ENCODE data around the gene PCSK9. TPM values are rescaled to one million over a fixed set of nuclear protein-coding genes. Genes with fewer than 3 reads are reported as not detected.
"Not testable (repeated sequence)": the region's sequence is repeated elsewhere in the genome, so short reads cannot be mapped to it uniquely, and the experiment has no call there.

The PCSK9 gene
- total and polyA plus RNA-seq, 9 of the 15 experiments (the other 6 are each of a cell fraction or from before 2014, with no cell fraction given) = 3.2 to 58.6 (median 24.7) TPM

GRCh38 chr1:55107101-55107500, 67.8 kb downstream of the PCSK9 start (continued):
- no peak for TF ChIP-seq ZNF407 (IDR thresholded peaks at IDR 0.05; ENCODE audit: low read depth)
- no peak for TF ChIP-seq NR2C1 (IDR thresholded peaks at IDR 0.05)
- no peak for TF ChIP-seq NR2C1 (tag; IDR thresholded peaks at IDR 0.05)
- TF ChIP-seq HBP1 (CRISPR knock-in tag; IDR thresholded peaks at IDR 0.05) = no peak
- TF ChIP-seq CCNT2 (IDR thresholded peaks at IDR 0.05; ENCODE audit: borderline replicate concordance, extremely low read depth, insufficient read length, low read depth, low read length) = no peak
- TF ChIP-seq ZNF57 (CRISPR knock-in tag; IDR thresholded peaks at IDR 0.05) = no peak
- TF ChIP-seq ZBTB12 (CRISPR knock-in tag; IDR thresholded peaks at IDR 0.05) = no peak
- TF ChIP-seq USF2 (CRISPR knock-in tag; IDR thresholded peaks at IDR 0.05) = no peak
- no peak for TF ChIP-seq SNAPC5 (CRISPR knock-in tag; IDR thresholded peaks at IDR 0.05)
- no peak for TF ChIP-seq SLC30A9 (CRISPR knock-in tag; IDR thresholded peaks at IDR 0.05)

GRCh38 chr1:55109005-55109404, 69.7 kb downstream of the PCSK9 start:
- CTCF ChIA-PET (ENCODE audit: low intra/inter-chr PET ratio); H2AFZ ChIP-seq (ENCODE audit: low read depth, low read length); POLR2A ChIA-PET; H3K79me2 ChIP-seq (ENCODE audit: control insufficient read depth, insufficient read depth, low read length); ATAC-seq; H3K9me3 ChIP-seq (replicated peaks; ENCODE audit: control insufficient read depth, insufficient read depth, low read depth, low read length); H3K27me3 ChIP-seq (ENCODE audit: control insufficient read depth in 2 of 2, insufficient read depth in 2 of 2, low read length in 2 of 2); H3K9ac ChIP-seq (ENCODE audit: insufficient read depth in 1 of 2, low read depth in 2 of 2, low read length in 2 of 2); FAIRE-seq; in situ Hi-C loops (cut with MboI); H3K4me2 ChIP-seq (ENCODE audit: insufficient read depth, low read length); H3K4me1 ChIP-seq (replicated peaks in 1 of 2; ENCODE audit: control insufficient read depth in 2 of 2, insufficient read depth in 2 of 2, low read length in 2 of 2); intact Hi-C loops (cut with micrococcal nuclease); H3K9me1 ChIP-seq (ENCODE audit: control insufficient read depth, insufficient read depth, low read length); DNase-seq (ENCODE audit: extremely low read depth in 1 of 4, low spot score in 3 of 4); H3K27ac ChIP-seq (ENCODE audit: extremely low read depth, low read depth, low read length); H4K20me1 ChIP-seq (replicated peaks; ENCODE audit: control insufficient read depth, insufficient read depth, low read length); H3K4me3 ChIP-seq: not testable (repeated sequence)
- WGBS (ENCODE audit: insufficient coverage, low coverage, missing lambda C conversion rate) = 92% methylated on average over 11 of the region's 14 CpGs
- BruUV-seq (replicated peaks) = TSS peak; percentile 15
- H3K36me3 ChIP-seq (ENCODE audit: control insufficient read depth, insufficient read depth, low read length) = peaks cover 77% of the 10 kb centered on the region
